Measurements from ENCODE around the gene ITGA7.

- no peak for TF ChIP-seq CTCF (IDR thresholded peaks at IDR 0.05)
- no peak for TF ChIP-seq POLR2A (IDR thresholded peaks at IDR 0.05)
Observed at GRCh38 chr12:55683676-55684075, 24.0 kb downstream of the ITGA7 start.
